ENCODE measurements around the gene LRRC8D.
A peak's percentile ranks its signal among the peaks of the same experiment; 100 is the strongest.

LRRC8D gene

DNA sequence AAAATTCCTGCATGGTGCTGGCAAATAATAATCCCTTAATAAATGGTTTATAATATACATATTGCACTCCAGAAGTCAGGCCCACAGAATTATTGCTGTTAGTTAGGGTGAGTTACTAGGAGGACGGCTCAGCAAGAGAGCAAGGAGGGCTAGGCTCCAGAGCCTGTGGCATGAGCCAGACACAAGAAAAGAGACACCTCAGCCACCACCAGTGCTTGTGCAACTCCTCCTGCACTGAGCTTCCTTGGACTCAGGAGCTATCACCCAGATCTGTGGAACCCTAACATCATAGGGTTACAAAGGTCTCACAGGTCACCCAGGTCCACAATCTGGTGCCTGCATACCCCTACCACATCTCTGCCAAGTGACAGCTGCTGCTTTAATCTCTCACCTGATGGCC, 12.8 kb upstream of the LRRC8D start:
- no peak for DNase-seq

DNA sequence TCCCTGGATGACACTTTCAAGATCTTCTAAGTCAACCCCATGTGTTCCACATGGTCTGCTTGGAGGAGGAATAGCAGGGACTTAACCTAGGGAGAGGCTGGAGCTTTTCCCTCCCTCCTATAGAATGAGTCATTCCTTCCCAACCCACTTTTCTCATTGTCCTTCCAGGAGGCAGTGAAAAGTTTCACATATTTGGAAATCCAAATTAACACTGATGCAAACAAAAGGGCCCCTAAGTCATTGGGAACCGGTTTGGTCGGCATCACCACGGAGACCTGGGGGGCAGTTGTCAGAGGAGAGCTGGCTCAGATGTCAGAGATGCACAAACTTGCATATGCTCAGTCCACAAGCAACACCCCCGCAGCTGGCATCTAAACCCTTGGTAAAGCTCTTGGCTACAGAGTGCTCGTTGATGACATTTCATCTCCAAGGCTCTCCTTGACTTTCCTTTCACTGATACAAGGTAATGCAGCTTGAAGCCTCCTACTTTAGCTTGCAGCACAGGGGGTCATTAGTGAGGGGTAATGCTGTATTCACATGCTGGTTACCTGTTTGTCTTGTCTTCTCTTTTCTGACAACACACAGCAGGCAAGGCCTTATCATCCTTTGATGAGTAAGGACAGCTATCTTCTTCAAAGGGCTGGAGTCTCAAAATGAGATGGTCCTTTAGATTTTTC, 12.3 kb upstream of the LRRC8D start:
- DNase-seq: no peak

DNA sequence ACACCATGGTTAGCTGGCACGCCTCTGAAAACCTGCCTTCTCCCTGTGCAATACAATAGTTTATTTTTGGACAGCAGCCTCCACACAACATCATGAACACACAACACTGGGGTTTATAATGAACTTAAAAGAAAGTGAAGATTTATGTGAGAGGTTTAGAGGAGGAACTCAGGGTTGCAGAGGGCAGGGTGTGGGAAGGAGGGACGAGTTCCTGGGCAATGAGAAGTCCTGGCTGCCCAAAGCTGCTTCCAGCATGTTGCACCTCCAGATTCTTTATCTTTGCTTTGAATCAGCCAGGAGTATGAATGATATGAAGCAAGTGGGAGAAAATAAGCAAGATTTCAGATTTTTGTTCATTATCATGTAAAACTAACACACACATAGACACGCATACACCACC, 11.3 kb upstream of the LRRC8D start:
- no peak for DNase-seq

DNA sequence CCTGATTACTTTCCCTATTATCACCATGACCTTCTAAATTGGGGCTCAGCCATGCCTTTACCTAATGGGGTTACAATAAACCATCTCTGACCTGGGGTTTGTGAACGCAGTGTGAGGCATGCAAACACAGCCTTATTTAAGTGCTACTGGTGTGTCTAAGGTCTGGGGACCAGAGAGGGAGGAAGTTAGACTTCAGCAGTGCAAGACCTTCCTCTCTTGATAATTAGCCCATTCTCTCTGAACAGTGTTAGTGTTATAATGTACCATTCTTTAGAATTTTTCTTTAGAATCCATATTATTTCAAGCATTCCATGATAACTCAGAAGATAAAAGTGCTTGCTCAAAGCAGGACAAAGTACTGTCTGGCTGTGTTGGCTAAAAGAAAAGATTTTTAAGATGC, 10.5 kb upstream of the LRRC8D start:
- DNase-seq: no peak

DNA sequence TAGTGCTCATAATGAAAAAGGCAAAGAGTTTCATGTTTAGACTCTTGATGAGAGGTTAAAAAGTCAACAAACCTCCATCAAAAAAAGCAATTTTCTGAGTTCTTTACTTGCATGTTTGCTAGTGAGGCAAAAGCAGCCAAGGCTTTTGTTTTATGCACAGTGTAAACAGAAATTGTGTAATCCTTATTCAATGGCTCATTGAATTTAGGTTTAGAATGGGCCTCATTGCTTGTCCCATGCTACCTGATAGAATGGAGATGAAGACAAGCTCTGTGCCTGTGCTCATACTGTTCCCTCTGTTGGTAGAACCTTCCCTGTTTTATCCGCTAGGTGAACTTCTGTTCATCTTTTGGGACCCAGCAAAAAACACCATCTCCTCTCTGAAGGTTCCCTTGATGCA, 10.0 kb upstream of the LRRC8D start:
- peak; percentile 3 to 10 for DNase-seq

- DNase-seq: no peak
These were observed 7.8 kb upstream of the LRRC8D start for GRCh38 chr1:89812992-89813391.

DNA sequence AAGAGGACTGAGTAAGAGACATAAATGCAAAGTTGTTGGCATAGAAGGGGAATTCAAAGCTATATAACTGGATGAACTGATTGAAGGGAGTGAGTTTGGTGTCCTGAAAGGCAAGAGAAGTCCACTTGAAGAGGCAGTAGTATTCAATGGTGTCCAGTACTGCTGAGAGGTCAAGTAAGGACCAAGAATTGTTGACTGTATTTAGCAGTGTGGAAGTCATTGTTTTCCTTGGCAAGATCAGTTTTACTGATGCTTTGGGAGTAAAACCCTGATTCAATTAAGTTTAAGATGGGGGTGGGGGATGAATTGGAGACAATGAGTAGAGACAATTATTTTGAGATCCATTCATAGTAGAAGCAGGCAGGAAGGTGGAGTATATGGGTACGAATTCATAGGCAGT, 5.8 kb upstream of the LRRC8D start:
- DNase-seq: no peak

- no peak for DNase-seq
These were observed 5.2 kb upstream of the LRRC8D start for GRCh38 chr1:89815611-89816010.

DNA sequence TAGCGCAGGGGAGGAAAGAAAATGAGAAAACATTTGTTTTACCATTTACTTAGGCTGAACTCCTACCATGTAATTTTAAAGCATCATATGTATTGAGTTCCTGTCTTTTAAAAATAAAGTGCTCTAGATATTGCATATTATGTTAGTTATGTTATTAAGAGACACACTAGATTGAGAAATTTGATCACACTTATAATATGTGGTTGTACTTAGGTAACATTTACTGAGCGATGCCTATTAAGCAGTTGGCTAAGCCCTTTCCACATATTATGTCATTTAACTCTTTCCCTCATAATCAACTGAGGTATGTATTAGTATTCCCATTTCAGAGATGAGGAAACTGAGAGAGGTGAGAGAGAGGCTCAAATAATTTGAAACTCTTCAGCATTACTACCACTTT, 4.5 kb upstream of the LRRC8D start:
- no peak for DNase-seq

- DNase-seq: peak; percentile 43 to 48
These were observed 683 bp downstream of the LRRC8D start for GRCh38 chr1:89821322-89822108.

DNA sequence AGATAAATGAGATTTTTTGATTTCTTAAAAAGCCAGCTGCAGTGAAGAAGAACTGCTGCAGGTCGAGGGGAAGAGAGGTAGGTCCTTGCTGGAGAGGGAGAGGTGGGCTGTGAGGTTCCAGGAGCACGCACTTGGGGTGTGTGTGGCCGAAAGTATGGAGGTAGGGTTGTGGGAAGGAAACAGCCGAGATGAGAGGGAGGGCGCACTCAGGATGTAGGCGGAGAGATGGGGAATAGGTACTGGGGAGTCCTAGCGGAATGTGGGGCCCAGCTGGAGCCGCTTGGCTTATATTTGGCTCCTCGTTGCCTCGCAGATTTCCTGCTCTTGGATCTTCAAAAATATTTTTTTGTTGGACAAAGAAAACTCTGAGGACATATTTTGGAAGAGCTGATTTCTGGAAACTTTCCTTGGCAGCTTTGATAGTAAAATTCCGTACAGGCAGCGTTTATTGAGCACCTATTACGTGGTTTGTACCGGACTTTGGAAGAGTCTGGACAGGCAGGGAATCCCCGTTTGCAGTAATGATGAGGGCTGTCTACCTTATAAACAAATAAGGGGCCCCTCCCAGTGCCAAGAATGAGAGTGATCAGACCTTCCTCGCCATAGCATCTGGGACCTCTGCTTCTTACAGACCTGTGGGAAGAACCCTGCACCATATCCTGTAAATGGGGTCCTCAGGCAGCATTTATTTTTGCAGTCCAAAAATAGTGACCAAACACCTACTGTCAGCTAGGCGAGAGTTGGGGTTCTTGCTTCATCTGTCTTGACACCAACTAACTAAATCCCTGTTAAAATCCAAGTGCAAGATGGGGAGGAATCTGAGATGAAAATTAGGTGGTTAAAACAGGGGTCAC, 1.5 kb downstream of the LRRC8D start:
- DNase-seq: no peak

DNA sequence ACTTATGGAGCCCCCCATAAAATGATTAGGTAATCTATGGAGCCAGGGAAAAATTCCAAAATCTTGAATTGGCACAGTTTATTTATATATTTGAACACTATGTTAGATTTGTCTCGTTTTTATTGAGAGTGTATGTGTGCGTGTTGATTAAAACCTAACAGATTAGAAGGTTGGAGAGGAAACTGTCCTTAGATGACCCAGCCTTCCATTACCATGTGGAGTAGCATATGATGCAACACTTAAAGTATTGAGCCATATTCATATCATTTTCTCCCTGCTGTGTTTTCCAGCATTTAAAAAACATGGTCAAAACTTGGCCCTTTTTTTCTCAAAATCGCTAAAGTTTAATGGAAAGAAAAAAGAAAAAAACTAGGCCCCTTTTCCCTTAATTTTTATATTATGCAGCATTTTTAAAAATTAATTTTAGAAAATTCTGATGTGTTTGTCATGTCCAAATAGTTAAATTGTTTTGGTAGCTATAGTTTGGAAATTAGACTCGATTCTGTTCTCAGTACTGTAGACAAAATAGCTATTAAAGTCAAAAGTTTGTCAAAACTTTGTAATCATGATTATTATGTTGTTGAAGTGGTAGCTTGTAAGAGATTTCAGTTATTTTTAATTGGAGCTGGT, 2.3 kb downstream of the LRRC8D start:
- no peak for DNase-seq

- no peak for DNase-seq
These were observed 3.0 kb downstream of the LRRC8D start for GRCh38 chr1:89823679-89824292.

DNA sequence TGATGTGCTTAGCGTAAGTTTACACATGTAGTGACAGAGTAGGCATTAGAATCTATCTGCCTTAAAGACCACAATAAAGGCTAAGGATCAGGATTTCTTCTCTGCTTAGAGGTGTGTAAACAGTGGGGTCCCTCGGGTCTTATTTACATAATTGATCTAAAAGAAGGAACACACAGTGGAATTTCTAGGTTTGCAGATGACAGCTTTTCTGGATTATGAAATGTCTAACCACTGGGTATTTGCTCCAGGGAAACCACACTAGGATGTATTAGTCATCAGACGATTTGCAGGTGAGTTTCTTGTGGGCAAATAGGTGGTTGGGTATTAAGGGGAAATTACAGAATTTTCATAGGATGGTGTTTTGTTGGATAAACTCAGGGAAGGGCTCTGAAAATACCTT, 5.8 kb downstream of the LRRC8D start:
- no peak for DNase-seq

DNA sequence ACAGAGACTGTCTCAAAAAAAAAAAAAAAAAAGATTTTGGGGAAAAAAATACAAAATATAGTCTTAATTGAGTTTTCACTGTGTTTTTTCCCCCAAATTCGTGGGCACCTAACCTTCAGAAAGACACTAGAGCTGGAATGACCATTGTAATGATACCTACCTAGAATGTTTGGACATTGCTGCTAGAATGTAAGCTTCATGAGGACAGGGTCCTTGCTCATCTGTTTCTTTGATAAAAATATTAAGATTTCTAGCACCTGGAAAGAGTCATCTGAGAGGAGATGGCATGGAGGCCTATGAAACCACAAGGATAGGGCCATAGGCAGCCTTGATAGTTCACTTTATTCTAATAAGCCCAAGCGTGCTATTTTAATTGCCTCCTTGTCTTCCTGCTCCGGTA, 6.5 kb downstream of the LRRC8D start:
- no peak for DNase-seq

DNA sequence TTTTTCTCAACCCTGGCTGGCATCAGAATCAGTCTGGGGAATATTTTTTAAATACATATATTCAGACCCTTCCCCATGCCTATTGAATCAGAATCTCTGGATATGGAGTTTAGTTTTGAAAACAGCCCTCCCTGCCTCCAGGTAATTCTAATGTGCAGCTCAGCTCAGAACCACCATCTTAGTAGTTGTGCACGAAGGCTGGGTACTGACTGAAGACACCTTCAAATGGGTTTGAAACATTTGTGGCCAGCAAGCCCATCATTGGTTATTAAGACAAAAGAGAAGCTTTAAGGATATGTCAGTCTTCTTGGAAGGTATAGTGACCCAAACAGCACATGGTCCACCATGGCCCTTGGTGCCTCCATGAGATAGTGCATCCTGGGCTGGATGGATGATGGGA, 7.1 kb downstream of the LRRC8D start:
- no peak for DNase-seq

DNA sequence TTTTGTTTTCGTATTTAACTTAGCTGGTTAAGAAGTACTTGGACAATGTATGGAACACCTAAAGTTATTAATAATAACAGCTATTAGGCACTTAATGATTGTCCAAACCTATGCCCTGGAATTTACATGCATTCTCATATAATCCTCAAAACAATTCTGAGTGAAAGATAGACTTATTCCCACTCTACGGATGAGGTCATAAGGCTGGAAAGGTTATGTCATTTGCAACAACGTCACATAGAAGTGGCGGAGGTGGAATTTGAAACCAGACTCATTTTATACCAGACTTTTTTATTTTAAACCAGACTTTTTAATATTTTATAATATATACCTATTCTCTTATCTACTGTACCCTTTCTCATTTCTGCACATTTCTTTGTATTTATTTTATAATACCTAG, 8.4 kb downstream of the LRRC8D start:
- DNase-seq: no peak

GRCh38 chr1:89831462-89832120, 10.8 kb downstream of the LRRC8D start:
- DNase-seq: no peak

GRCh38 chr1:89832496-89833127, 11.8 kb downstream of the LRRC8D start:
- DNase-seq: no peak

DNA sequence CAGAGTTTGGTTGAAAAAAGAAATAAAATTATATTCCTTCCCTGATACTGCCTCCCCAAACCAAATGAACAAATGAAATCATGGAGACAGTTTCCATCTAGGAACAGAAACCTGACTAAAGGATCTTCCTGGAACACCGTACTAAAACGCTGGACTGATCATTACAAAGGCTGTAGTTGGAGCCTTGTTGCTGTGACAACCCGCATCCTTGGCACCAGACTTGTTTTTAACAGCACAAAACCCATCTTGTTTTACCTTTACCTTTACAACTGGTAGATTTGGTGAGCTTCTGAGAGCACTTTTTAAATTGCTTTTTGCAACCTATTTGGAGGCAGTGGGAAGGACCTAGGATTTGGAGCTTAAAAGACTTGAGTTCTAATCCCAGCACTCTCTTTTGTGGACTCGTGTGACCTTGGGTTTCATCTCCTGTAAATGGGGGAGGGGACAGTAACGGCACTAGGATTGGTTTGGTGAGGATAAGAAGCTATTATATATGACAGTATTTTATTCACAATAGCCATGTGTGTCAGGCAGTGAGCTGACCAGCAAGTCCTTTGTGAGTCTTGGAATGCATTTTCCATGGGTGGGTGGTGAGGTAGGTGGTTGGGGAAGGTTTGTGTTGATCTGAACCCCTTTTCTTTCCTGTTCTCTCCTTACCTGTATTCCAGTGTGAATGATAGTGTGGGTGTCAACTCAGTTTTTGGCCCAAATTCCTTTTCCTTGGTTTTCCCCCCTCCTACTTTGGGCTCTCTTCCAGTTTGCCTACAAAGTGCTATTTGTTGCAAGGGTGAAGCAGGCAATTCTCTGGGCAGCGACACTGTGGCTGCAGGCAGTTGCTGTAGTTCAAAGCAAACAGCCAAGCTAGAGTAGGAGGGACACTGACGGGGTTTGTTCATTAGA, 12.6 kb downstream of the LRRC8D start:
- DNase-seq: no peak
